Activated CD8-positive, alpha-beta memory T cell treated with anti-CD3 and anti-CD28 coated beads, Interleukin-2, amount 50 U/mL, for 24 hours (primary cell): ENCODE results near the gene NKAIN1.
"Not testable (repeated sequence)": the region's sequence is repeated elsewhere in the genome, so short reads cannot be mapped to it uniquely, and the experiment has no call there.

Source experiments
- DNase-seq: peaks from one replicate; pipeline ENCODE4 v3.0.0-alpha.2; 2020; ENCODE audit errors: extremely low read depth

The NKAIN1 gene

GRCh38 chr1:31195267-31195666, 44.4 kb downstream of the NKAIN1 start:
- not testable (repeated sequence) for DNase-seq

GRCh38 chr1:31193729-31194128, 46.0 kb downstream of the NKAIN1 start:
- DNase-seq = no peak

GRCh38 chr1:31191281-31191680, 48.4 kb downstream of the NKAIN1 start:
- DNase-seq = no peak

- no peak for DNase-seq
Measured at GRCh38 chr1:31189696-31190674, 49.7 kb downstream of the NKAIN1 start.

- no peak for DNase-seq
Measured at GRCh38 chr1:31183927-31184554, 55.6 kb downstream of the NKAIN1 start.

- no peak for DNase-seq
Measured at GRCh38 chr1:31183126-31183525, 56.6 kb downstream of the NKAIN1 start.

- no peak for DNase-seq
Measured at GRCh38 chr1:31182352-31182751, 57.3 kb downstream of the NKAIN1 start.

GRCh38 chr1:31181515-31182343, 58.0 kb downstream of the NKAIN1 start:
- no peak for DNase-seq

GRCh38 chr1:31180338-31180737, 59.3 kb downstream of the NKAIN1 start:
- no peak for DNase-seq

GRCh38 chr1:31176291-31176690, 63.4 kb downstream of the NKAIN1 start:
- DNase-seq = not testable (repeated sequence)

- no peak for DNase-seq
Measured at GRCh38 chr1:31170486-31170735, 69.3 kb downstream of the NKAIN1 start.

GRCh38 chr1:31166462-31166861, 73.2 kb downstream of the NKAIN1 start:
- DNase-seq = no peak

- no peak for DNase-seq
Measured at GRCh38 chr1:31164291-31164690, 75.4 kb downstream of the NKAIN1 start.

- DNase-seq = no peak
Measured at GRCh38 chr1:31163866-31164265, 75.8 kb downstream of the NKAIN1 start.

- no peak for DNase-seq
Measured at GRCh38 chr1:31161571-31161970, 78.1 kb downstream of the NKAIN1 start.

GRCh38 chr1:31159869-31160611, 79.6 kb downstream of the NKAIN1 start:
- DNase-seq = no peak

GRCh38 chr1:31159323-31159722, 80.4 kb downstream of the NKAIN1 start:
- no peak for DNase-seq

- DNase-seq = peak; percentile 35
Measured at GRCh38 chr1:31155216-31155806, 84.4 kb downstream of the NKAIN1 start.

GRCh38 chr1:31154632-31155215, 85.0 kb downstream of the NKAIN1 start:
- peak; percentile 28 for DNase-seq

- no peak for DNase-seq
Measured at GRCh38 chr1:31154000-31154631, 85.6 kb downstream of the NKAIN1 start.
